Osteoblast (primary cell): ENCODE data around the gene FNIP1. TPM values are rescaled to one million over a fixed set of nuclear protein-coding genes. Genes with fewer than 3 reads are reported as not detected.

Experiments
- DNase-seq: peaks from one replicate; pipeline ENCODE4 v3.0.0; 2011; ENCODE audit warnings: low spot score, mixed read lengths; ENCODE audit not compliant: insufficient read length; ENCODE audit errors: missing footprints
- H2AFZ ChIP-seq: 2 replicates; pipeline ENCODE4 v1.6.0; 2011; ENCODE audit warnings: mild to moderate bottlenecking, low read length
- H3K27ac ChIP-seq: 2 replicates; pipeline ENCODE4 v1.5.1; 2011; ENCODE audit warnings: mild to moderate bottlenecking, low read depth, low read length, moderate library complexity
- H3K27me3 ChIP-seq: 2 replicates; pipeline ENCODE4 v1.6.0; 2012; ENCODE audit warnings: mild to moderate bottlenecking, control low read depth, inconsistent platforms, low read length, moderate library complexity; ENCODE audit not compliant: insufficient read depth
- H3K36me3 ChIP-seq: 2 replicates; pipeline ENCODE4 v1.5.1; 2011; ENCODE audit warnings: mild to moderate bottlenecking, low read length, control low read depth, moderate library complexity; ENCODE audit not compliant: insufficient read depth
- H3K4me1 ChIP-seq: 2 replicates; pipeline ENCODE4 v1.5.1; 2011; ENCODE audit warnings: mild to moderate bottlenecking, low read length, control low read depth, moderate library complexity; ENCODE audit not compliant: insufficient read depth
- H3K4me2 ChIP-seq: 2 replicates; pipeline ENCODE4 v1.6.0; 2011; ENCODE audit warnings: mild to moderate bottlenecking, low read length; ENCODE audit not compliant: insufficient read depth
- H3K4me3 ChIP-seq: fragments of 200-600 bp; sonication (generic); 3 replicates; pipeline ENCODE4 v1.5.1; 2012; ENCODE audit warnings: mild to moderate bottlenecking, low read length, inconsistent platforms; ENCODE audit not compliant: insufficient read depth
- H3K79me2 ChIP-seq: 2 replicates; pipeline ENCODE4 v1.6.0; 2012; ENCODE audit warnings: mild to moderate bottlenecking, low read length, control low read depth, inconsistent platforms; ENCODE audit not compliant: insufficient read depth
- H3K9me3 ChIP-seq: 2 replicates; pipeline ENCODE4 v1.5.1; 2011; ENCODE audit warnings: low read depth, low read length, control low read depth
- H4K20me1 ChIP-seq: 2 replicates; pipeline ENCODE4 v1.6.0; 2012; ENCODE audit warnings: mild to moderate bottlenecking, low read length, control low read depth; ENCODE audit not compliant: insufficient read depth
- CTCF ChIP-seq: IDR thresholded peaks from 2 replicates; pipeline ENCODE4 v1.5.1; 2011; ENCODE audit warnings: mild to moderate bottlenecking, low read depth, low read length, moderate library complexity; ENCODE audit errors: extremely low read depth
- total RNA-seq: library from RNA; depleted of rRNA; stranded (reverse); fragments of >200 nt; gene quantifications from 2 replicates; pipeline ENCODE4 v1.2.3, GENCODE V29; 2012

The FNIP1 gene
- total RNA-seq, 1 donor = 116 TPM

- no peaks in the 10 kb centered on the region for H3K27me3 ChIP-seq
- TF ChIP-seq CTCF = no peak
- H3K9me3 ChIP-seq = no peaks in the 10 kb centered on the region
- H2AFZ ChIP-seq = no peak overlapping the region
- peaks cover 4% of the 10 kb centered on the region for H3K4me1 ChIP-seq
- no peak for DNase-seq
- H4K20me1 ChIP-seq = no peaks in the 10 kb centered on the region
- H3K4me2 ChIP-seq = no peak overlapping the region
- H3K27ac ChIP-seq = no peak overlapping the region
- H3K4me3 ChIP-seq = no peak overlapping the region
- no peaks in the 10 kb centered on the region for H3K79me2 ChIP-seq
- H3K36me3 ChIP-seq = no peaks in the 10 kb centered on the region
Observed at GRCh38 chr5:131825404-131826013, 28.7 kb upstream of the FNIP1 start.

DNA sequence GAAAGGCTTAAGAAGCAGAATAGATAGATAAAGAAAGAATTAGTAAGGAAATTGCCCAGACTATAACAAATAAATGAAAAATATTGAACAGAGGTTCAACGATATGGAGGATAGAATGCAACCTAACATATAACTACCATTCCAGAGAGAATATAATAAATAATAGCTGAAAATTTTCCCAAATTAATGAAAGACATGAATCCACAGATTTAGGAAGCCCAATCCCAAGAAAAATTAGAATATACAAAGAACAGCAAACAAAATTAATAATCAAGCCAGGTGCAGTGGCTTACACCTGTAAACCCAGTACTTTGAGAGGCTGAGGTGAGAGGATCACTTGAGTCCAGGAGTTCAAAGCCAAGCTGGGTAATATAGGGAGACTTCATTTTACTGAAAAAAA lies 27.8 kb upstream of the FNIP1 start:
- Histone ChIP-seq H3K36me3 (no peaks in the 10 kb centered on the region), H3K4me2 (no peak overlapping the region), H3K9me3 (no peaks in the 10 kb centered on the region), H2AFZ (no peak overlapping the region), H4K20me1 (no peaks in the 10 kb centered on the region), H3K4me1 (peaks cover 4% of the 10 kb centered on the region), H3K4me3 (no peak overlapping the region), H3K79me2 (no peaks in the 10 kb centered on the region), H3K27ac (no peak overlapping the region), H3K27me3 (no peaks in the 10 kb centered on the region)
- no peak for DNase-seq
- no peak for TF ChIP-seq CTCF

GRCh38 chr5:131821221-131821620 lies 24.4 kb upstream of the FNIP1 start:
- Histone ChIP-seq H3K79me2 (no peaks in the 10 kb centered on the region), H2AFZ (no peak overlapping the region), H3K36me3 (no peaks in the 10 kb centered on the region), H4K20me1 (no peaks in the 10 kb centered on the region), H3K9me3 (no peaks in the 10 kb centered on the region), H3K4me2 (no peak overlapping the region), H3K27ac (no peak overlapping the region), H3K4me1 (peaks cover 4% of the 10 kb centered on the region), H3K27me3 (no peaks in the 10 kb centered on the region), H3K4me3 (no peak overlapping the region)
- TF ChIP-seq CTCF = no peak
- DNase-seq = no peak

- TF ChIP-seq CTCF = no peak
- Histone ChIP-seq H3K27me3 (no peaks in the 10 kb centered on the region), H3K4me3 (no peak overlapping the region), H3K27ac (no peak overlapping the region), H3K4me2 (no peak overlapping the region), H2AFZ (no peak overlapping the region), H3K79me2 (no peaks in the 10 kb centered on the region), H3K9me3 (no peaks in the 10 kb centered on the region), H4K20me1 (no peaks in the 10 kb centered on the region), H3K4me1 (peaks cover 13% of the 10 kb centered on the region), H3K36me3 (no peaks in the 10 kb centered on the region)
- DNase-seq = no peak
Observed at GRCh38 chr5:131818001-131818724, 21.3 kb upstream of the FNIP1 start.
